ENCODE results near the gene PUM1. TPM values are rescaled to one million over a fixed set of nuclear protein-coding genes. Genes with fewer than 3 reads are reported as not detected.

The PUM1 gene
- total and polyA plus RNA-seq, 2 donors (not counting 3 experiments of a cell fraction or from before 2014, with no cell fraction given), result 94.7 to 124 TPM

DNA sequence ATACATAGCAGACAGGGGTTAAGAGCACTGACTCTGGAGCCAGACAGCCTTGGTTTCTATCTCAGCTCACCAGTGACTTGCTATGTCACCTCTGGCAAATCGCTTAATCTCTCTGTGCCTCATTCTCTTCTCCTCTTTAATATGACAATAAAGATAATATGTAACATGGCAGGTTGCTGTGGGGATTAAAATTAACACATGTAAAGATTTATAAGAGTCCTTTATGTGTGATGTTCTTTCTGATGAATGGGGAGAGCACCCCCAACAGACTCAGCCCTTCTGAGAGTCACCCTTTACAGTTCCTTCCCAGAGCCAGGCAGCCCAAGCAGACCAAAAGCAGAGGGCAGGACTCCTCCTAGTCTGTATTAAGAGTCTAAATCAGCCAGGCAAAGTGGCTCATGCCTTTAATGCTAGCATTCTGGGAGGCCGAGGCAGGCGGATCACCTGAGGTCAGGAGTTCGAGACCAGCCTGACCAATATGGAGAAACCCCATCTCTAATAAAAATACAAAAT, 80.5 kb downstream of the PUM1 start:
- peaks cover 92% of the 10 kb centered on the region for H3K79me2 ChIP-seq (ENCODE audit: control insufficient read depth, insufficient read depth, low read length)
- H3K4me1 ChIP-seq (ENCODE audit: control insufficient read depth, extremely low read depth, insufficient read depth, low read length), result no peaks in the 10 kb centered on the region
- H3K27ac ChIP-seq (ENCODE audit: insufficient read depth, low read depth, low read length), result no peak overlapping the region
- H3K27me3 ChIP-seq (ENCODE audit: control insufficient read depth in 2 of 2, insufficient read depth in 2 of 2, low read length in 2 of 2), result no peaks in the 10 kb centered on the region
- DNase-seq (ENCODE audit: low read depth, low spot score) (no peak), FAIRE-seq (no peak)
- no peaks in the 10 kb centered on the region for H3K9me1 ChIP-seq (replicated peaks; ENCODE audit: control insufficient read depth, extremely low read depth, insufficient read depth, low read length)
- intact Hi-C loops (cut with micrococcal nuclease), result no loop called here
- no peak for TF ChIP-seq MYC (IDR thresholded peaks at IDR 0.05; ENCODE audit: low read depth, low read length)
- no peak for TF ChIP-seq FOS (IDR thresholded peaks at IDR 0.05; ENCODE audit: borderline replicate concordance, insufficient read depth, low read length)
- no peak for TF ChIP-seq POLR2A (IDR thresholded peaks at IDR 0.05; ENCODE audit: low read depth, low read length)
- TF ChIP-seq GATA2 (IDR thresholded peaks at IDR 0.05; ENCODE audit: insufficient read depth, insufficient read length, low read depth, low read length), result no peak
- no peak for TF ChIP-seq POLR2AphosphoS5 (IDR thresholded peaks at IDR 0.05; ENCODE audit: insufficient read depth, low read depth, low read length)
- TF ChIP-seq JUN (IDR thresholded peaks at IDR 0.05; ENCODE audit: borderline replicate concordance, insufficient read depth, insufficient read length, low read depth), result no peak
- TF ChIP-seq, protein P1, sequence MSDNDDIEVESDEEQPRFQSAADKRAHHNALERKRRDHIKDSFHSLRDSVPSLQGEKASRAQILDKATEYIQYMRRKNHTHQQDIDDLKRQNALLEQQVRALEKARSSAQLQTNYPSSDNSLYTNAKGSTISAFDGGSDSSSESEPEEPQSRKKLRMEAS (IDR thresholded peaks at IDR 0.05; ENCODE audit: insufficient read depth, insufficient read length), result no peak
- no peak for TF ChIP-seq CTCF (IDR thresholded peaks at IDR 0.05; ENCODE audit: extremely low read depth in 1 of 2, insufficient read depth in 1 of 2, low read depth in 1 of 2, low read length in 2 of 2)
- no peak for TF ChIP-seq EZH2 (IDR thresholded peaks at IDR 0.05; ENCODE audit: borderline replicate concordance, low read depth, low read length, severe bottlenecking)
- ChIA-PET POLR2A (no interaction called here), CTCF (interaction anchor here (1.1 to 1.5 kb wide), 3 partner anchors 9 to 43 kb away, joined by 3 to 4 read pairs (median 3); no protein-coding TSS in a partner anchor)
- no peak overlapping the region for H3K9ac ChIP-seq (replicated peaks; ENCODE audit: extremely low read depth, insufficient read depth, low read length)
- H3K4me3 ChIP-seq (replicated peaks in 1 of 3; ENCODE audit: insufficient read depth in 1 of 3, low read depth in 1 of 3, low read length in 3 of 3), result no peak overlapping the region
- H4K20me1 ChIP-seq (replicated peaks; ENCODE audit: control insufficient read depth, extremely low read depth, insufficient read depth, low read length), result peaks cover 12% of the 10 kb centered on the region
- peaks cover 3 to 6% of the 10 kb centered on the region in 2 experiments for H3K36me3 ChIP-seq (ENCODE audit: control insufficient read depth in 2 of 2, extremely low read depth in 1 of 2, insufficient read depth in 2 of 2, low read length in 2 of 2)
- H3K9me3 ChIP-seq (replicated peaks; ENCODE audit: control insufficient read depth, insufficient read depth, low read length), result no peaks in the 10 kb centered on the region
- no peak overlapping the region for H2AFZ ChIP-seq (ENCODE audit: low read depth, low read length)
- dilution Hi-C loops (cut with MboI; ENCODE audit: extremely low pct_ligation_motif_present, low sequenced_read_pairs), result no loop called here
- no peak overlapping the region for H3K4me2 ChIP-seq (ENCODE audit: insufficient read depth, low read length)
- no TSS peak for BruUV-seq (replicated peaks)
